ENCODE data around the gene ZKSCAN4. TPM values are rescaled to one million over a fixed set of nuclear protein-coding genes. Genes with fewer than 3 reads are reported as not detected.

ZKSCAN4 gene
- polyA plus RNA-seq, 2 of the 4 experiments (the other 2 are of a cell fraction) = 1.8 to 2.3 TPM

- TF ChIP-seq BCL3 (IDR thresholded peaks at IDR 0.05) = no peak
- TF ChIP-seq BHLHE40 (IDR thresholded peaks at IDR 0.05; ENCODE audit: low read depth, low read length) = no peak
- no peak for TF ChIP-seq NPAS2 (CRISPR knock-in tag; IDR thresholded peaks at IDR 0.05; ENCODE audit: borderline replicate concordance)
- no peak for TF ChIP-seq RFX5 (IDR thresholded peaks at IDR 0.05)
- TF ChIP-seq, protein P1, sequence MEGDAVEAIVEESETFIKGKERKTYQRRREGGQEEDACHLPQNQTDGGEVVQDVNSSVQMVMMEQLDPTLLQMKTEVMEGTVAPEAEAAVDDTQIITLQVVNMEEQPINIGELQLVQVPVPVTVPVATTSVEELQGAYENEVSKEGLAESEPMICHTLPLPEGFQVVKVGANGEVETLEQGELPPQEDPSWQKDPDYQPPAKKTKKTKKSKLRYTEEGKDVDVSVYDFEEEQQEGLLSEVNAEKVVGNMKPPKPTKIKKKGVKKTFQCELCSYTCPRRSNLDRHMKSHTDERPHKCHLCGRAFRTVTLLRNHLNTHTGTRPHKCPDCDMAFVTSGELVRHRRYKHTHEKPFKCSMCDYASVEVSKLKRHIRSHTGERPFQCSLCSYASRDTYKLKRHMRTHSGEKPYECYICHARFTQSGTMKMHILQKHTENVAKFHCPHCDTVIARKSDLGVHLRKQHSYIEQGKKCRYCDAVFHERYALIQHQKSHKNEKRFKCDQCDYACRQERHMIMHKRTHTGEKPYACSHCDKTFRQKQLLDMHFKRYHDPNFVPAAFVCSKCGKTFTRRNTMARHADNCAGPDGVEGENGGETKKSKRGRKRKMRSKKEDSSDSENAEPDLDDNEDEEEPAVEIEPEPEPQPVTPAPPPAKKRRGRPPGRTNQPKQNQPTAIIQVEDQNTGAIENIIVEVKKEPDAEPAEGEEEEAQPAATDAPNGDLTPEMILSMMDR (IDR thresholded peaks at IDR 0.05) = no peak
- TF ChIP-seq ESRRA (IDR thresholded peaks at IDR 0.05; ENCODE audit: borderline replicate concordance, low read length) = no peak
- no peak for TF ChIP-seq CHD4 (IDR thresholded peaks at IDR 0.05; ENCODE audit: borderline replicate concordance)
- no peak for TF ChIP-seq FOSL2 (IDR thresholded peaks at IDR 0.05)
- no peak for TF ChIP-seq FOSL2 (CRISPR knock-in tag; IDR thresholded peaks at IDR 0.05)
- TF ChIP-seq MAFK (IDR thresholded peaks at IDR 0.05; ENCODE audit: partially characterized antibody) = no peak
- no peak for TF ChIP-seq ZNF302 (CRISPR knock-in tag; IDR thresholded peaks at IDR 0.05)
- TF ChIP-seq MAX (IDR thresholded peaks at IDR 0.05) = peak; percentile 47; the same call in 1 of the 2 replicates
- TF ChIP-seq TFCP2L1 (CRISPR knock-in tag; IDR thresholded peaks at IDR 0.05) = no peak
- TF ChIP-seq POLR2A (IDR thresholded peaks at IDR 0.05; ENCODE audit: low read length) = no peak
Measured at GRCh38 chr6:28252009-28252975, at the start of gene ZKSCAN4 (continued).

DNA sequence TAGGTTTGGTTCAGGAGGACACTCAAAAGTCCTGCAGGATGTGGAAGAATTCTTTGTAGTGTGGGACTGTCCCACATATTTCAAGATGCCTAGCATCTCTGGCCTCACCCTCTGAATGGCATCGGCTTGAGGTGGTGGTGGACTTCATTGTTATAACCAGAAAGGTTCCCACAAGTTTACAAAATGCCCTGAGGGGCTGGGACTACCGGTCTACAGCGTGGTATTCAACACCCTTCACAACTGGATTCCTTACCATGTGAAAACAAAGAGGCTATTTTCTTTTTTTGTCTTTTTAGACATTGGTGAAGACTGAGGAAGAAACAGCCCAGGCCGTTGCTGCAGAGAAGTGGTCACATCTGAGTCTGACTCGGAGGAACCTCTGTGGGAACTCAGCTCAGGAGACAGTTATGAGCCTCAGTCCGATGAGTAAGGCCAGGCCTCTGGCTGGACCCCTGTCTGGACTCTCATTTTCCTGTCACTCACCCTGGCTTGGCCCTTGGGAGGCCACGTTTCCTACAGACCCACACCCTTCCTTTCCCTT lies 44.5 kb upstream of the ZKSCAN4 start:
- no peak overlapping the region for H3K27ac ChIP-seq
- 85% methylated on average over 7 of the region's 7 CpGs for WGBS (ENCODE audit: missing lambda C conversion rate)
- ATAC-seq (no peak), DNase-seq (ENCODE audit: low read depth in 1 of 2, low spot score in 1 of 2) (no peak), FAIRE-seq (no peak)
- H3K4me2 ChIP-seq = no peak overlapping the region
- H3K9me3 ChIP-seq = no peaks in the 10 kb centered on the region
- CTCF ChIA-PET = no interaction called here
- H3K4me1 ChIP-seq = no peaks in the 10 kb centered on the region
- no peak for TF ChIP-seq SREBF2 (IDR thresholded peaks at IDR 0.05)
- no peak for TF ChIP-seq PBX3 (IDR thresholded peaks at IDR 0.05)
- TF ChIP-seq MYC (IDR thresholded peaks at IDR 0.05; ENCODE audit: borderline replicate concordance, low read length) = no peak
- no peak for TF ChIP-seq EP300 (IDR thresholded peaks at IDR 0.05)
- TF ChIP-seq ZNF302 (CRISPR knock-in tag; IDR thresholded peaks at IDR 0.05) = no peak
- no peak overlapping the region for H3K4me3 ChIP-seq
- POLR2A ChIA-PET = no interaction called here

DNA sequence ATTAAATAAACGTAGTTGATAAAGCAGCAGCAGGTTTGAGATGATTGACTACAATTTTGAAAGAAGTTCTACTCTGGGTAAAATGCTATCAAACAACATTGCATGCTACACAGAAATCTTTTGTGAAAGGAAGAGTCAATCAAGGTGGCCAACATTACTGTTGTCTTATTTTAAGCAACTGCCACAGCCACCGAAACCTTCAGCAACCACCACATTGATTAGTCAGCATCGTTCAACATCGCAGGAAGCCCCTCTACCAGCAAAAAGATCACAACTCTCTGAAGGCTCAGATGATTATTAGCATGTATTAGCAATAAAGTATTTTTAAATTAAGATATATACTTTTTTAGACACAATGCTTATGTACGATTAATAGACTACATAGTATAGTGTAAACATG lies 43.3 kb upstream of the ZKSCAN4 start:
- Histone ChIP-seq H3K27ac (no peak overlapping the region), H3K4me3 (no peak overlapping the region), H3K9me3 (no peaks in the 10 kb centered on the region), H3K4me1 (no peaks in the 10 kb centered on the region), H3K4me2 (no peak overlapping the region)
- WGBS (ENCODE audit: missing lambda C conversion rate) = 92% methylated on average over 5 of the region's 5 CpGs
- no peak for DNase-seq (ENCODE audit: low read depth in 1 of 2, low spot score in 1 of 2)
- ATAC-seq = no peak
- POLR2A ChIA-PET = no interaction called here
- CTCF ChIA-PET = no interaction called here
- no peak for FAIRE-seq
- TF ChIP-seq ELK1 (IDR thresholded peaks at IDR 0.05; ENCODE audit: low read depth, low read length) (no peak), MAFK (IDR thresholded peaks at IDR 0.05; ENCODE audit: partially characterized antibody) (no peak), KDM1A (IDR thresholded peaks at IDR 0.05; ENCODE audit: low read depth) (no peak), CBX8 (IDR thresholded peaks at IDR 0.05) (no peak), RAD21 (conservative IDR thresholded peaks at IDR 0.05 in 1 of 2, IDR thresholded peaks at IDR 0.05 in 1 of 2) (no peak), ESRRA (IDR thresholded peaks at IDR 0.05; ENCODE audit: borderline replicate concordance, low read length) (no peak), POLR2AphosphoS2 (conservative IDR thresholded peaks at IDR 0.05; ENCODE audit: low read length) (no peak), EHMT2 (IDR thresholded peaks at IDR 0.05; ENCODE audit: low read depth) (no peak), ZSCAN20 (CRISPR knock-in tag; IDR thresholded peaks at IDR 0.05) (no peak), ZNF302 (CRISPR knock-in tag; IDR thresholded peaks at IDR 0.05) (no peak), ZC3H11A (IDR thresholded peaks at IDR 0.05) (no peak)
- TF ChIP-seq, protein P1 (IDR thresholded peaks at IDR 0.05) = no peak
